Omental fat pad (tissue), 4 donors: ENCODE measurements around the gene IRAK1. TPM values are rescaled to one million over a fixed set of nuclear protein-coding genes. Genes with fewer than 3 reads are reported as not detected.

Experiments used
- ATAC-seq: fragments of 150-250 bp; one replicate; pipeline ENCODE4 v1.9.1; 2016; ENCODE audit warnings: mild to moderate bottlenecking, moderate library complexity; ENCODE audit not compliant: low FRiP score
- DNase-seq: peaks from one replicate; pipeline ENCODE4 v3.0.0-alpha.2; 2019; ENCODE audit warnings: low spot score
- total RNA-seq, 4 donors: library from RNA; depleted of rRNA; stranded (reverse); fragments of >200 nt; gene quantifications; one replicate each; pipeline ENCODE4 v1.1.0, GENCODE V29; 2016
- TF ChIP-seq, protein P1 (sequence below), 3 donors: fragments of 450-650 bp; IDR thresholded peaks; one replicate each; pipeline ENCODE4 v1.5.1; 2016 to 2017; ENCODE audit warnings: antibody characterized with exemption in 3 of 3, mild to moderate bottlenecking in 3 of 3, moderate library complexity in 2 of 3

Gene IRAK1
- total RNA-seq, 4 donors from 2014 or later = 43.1 to 85.3 (median 78.4) TPM

DNA sequence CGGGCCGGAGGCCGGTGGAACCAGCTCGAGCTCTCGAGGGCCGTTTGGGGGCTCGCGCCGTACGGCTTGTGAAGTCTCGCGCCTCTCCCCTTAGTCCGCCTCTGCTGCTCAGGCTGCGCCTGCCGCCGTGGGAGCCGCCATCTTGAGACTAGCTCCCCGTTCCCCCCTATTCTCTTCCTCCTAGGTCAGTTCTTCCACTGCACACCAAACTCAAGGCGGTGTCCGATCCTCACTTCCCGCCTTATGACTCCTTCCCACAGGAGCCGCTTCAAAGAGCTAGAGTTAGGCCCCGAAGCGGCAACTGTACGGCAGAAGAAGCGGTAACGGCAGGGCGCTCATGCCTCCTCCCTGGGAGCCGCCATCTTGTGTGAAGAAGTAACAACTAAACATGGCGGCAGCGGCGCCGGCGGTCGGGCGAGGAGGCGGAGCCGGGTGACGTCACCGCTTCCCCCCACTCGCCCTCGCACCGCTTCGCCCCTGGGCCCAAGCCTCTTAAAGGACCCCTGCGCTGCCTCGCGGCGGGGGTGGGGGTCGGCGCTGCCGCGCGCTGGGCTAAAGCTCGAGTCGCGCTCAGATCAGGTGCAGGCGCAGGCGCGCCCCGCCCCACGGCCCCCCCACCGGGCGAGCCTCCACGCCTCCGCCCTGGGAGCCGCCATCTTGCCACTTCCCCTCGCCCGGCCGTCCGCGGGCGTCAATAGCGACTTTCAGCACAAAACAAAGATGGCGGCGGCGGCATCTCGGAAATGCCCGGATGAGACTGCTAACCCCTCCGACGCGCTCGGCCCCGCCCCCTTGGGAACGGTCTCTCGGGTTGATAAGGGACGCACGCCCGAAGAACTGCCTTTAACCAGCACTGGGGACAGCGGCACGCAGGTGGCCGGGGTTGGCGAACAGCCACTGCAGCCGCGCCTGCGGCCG lies 48.0 kb downstream of the IRAK1 start, which contains the start of gene HCFC1:
HCFC1 (minus strand) TSS at position 369 of the 918 bp plus-strand sequence. CDS start 978 bp downstream, outside the sequence.
- DNase-seq (peak; percentile 76), ATAC-seq (peak; percentile 55)
- TF ChIP-seq, protein P1, sequence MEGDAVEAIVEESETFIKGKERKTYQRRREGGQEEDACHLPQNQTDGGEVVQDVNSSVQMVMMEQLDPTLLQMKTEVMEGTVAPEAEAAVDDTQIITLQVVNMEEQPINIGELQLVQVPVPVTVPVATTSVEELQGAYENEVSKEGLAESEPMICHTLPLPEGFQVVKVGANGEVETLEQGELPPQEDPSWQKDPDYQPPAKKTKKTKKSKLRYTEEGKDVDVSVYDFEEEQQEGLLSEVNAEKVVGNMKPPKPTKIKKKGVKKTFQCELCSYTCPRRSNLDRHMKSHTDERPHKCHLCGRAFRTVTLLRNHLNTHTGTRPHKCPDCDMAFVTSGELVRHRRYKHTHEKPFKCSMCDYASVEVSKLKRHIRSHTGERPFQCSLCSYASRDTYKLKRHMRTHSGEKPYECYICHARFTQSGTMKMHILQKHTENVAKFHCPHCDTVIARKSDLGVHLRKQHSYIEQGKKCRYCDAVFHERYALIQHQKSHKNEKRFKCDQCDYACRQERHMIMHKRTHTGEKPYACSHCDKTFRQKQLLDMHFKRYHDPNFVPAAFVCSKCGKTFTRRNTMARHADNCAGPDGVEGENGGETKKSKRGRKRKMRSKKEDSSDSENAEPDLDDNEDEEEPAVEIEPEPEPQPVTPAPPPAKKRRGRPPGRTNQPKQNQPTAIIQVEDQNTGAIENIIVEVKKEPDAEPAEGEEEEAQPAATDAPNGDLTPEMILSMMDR (IDR thresholded peaks at IDR 0.05) = no peak

- TF ChIP-seq, protein P1 (IDR thresholded peaks at IDR 0.05) = no peak
- DNase-seq (peak; percentile 74), ATAC-seq (peak; percentile 53)
Measured at GRCh38 chrX:153971124-153971449, 48.6 kb downstream of the IRAK1 start.

DNA sequence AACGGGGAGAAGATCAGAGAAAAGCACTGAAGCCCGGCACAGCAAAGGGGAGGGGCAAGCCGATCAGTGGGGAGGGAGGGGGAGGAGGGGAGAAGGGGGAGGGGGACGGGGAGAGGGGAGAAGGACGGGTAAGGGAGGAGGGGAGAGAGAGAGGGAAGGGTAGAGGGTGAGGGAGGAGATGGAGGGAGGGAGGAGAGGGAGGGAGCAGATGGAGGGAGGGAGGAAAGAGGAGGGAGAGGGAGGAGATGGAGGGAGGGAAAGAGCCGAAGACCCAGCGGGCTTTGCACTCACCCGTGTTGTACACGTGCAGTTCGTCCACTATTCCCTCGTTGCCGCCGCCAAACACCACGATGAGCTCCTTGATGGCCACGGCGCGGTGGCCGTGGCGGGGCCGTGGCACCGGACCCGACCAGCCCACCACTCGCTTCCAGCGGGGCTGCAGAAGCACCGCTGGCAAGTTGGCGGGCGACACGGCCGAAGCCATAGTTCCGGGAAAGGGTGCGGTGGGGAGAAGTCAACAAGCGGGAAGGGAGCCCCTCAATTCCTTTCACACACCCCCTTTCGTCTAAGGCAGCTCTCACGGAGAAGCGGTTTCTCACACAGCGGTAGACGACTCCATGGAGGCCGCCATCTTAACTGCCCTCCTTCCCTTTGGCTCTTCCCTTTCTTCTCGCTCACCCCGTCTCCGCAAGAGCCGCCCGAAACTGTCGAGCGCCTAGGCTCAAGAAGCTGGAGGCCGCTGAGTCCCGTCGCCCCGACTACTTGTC lies 49.2 kb downstream of the IRAK1 start:
- peak; percentile 2 for ATAC-seq
- no peak for DNase-seq
- TF ChIP-seq, protein P1 (IDR thresholded peaks at IDR 0.05) = no peak

DNA sequence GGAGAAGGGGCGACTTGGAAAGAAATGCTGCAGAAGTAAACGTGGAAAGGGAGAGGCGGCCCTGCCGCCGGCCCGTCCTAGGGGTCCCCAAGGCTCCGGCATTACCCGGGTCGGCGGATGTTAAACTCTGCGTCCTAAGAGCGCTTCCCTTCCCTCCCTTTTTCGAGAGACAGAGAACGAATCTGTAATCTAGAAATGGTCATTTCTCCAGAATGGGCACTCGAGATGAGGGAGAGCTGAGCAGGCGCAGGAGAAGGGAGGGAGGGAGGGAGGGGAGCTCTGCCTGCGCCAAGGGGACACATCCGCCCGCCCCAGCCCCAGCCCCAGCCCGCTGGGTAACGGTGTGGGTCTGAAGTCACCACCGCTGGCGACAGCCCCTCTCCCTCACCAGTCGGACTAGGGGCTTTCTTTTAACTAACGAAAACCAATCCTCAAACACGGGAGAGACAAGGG lies 49.8 kb downstream of the IRAK1 start:
- ATAC-seq (no peak), DNase-seq (no peak)
- TF ChIP-seq, protein P1 (IDR thresholded peaks at IDR 0.05) = no peak

DNA sequence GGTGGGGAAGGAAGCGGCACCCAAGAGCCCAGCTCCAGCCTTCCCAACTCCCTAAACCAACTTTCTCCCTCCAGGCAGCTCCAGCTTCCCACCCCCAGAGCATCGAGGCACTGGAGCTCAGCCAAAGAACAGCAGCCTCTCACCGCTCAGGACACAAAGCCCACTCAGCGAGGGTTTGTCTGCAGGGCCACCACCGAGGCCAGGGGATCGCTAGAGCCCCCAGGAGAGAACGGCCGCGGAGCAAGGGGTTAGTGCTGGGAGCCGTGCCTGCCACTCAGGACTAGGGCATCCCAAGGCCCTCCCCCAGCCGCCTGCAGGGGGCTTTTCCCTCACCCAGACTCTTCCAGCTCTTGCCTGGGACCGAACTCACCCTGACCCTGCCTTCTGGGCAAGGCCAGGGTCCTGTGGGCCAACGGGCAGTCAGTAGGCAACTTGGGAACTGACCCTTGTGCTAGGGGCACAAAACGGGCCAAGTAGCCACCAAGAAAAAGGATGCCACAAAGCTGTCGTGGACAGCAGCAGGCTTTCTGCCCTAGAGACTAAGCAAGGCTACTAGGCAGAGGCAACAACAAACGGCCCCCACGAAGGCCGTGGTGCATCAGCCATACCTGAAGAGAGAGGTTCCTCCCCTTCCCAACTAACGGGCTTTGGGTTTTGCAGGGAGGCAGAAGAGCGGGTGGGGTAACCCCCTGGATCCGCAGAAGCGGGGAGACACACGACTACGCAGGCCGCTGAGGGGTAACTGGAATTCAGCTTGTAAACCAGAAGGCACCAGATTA lies 50.4 kb downstream of the IRAK1 start:
- ATAC-seq (no peak), DNase-seq (no peak)
- TF ChIP-seq, protein P1 (IDR thresholded peaks at IDR 0.05) = no peak

- no peak for DNase-seq
- no peak for ATAC-seq
Measured at GRCh38 chrX:153968754-153969124, 51.0 kb downstream of the IRAK1 start.

More at GRCh38 chrX:153968754-153969124, 51.0 kb downstream of the IRAK1 start:
- TF ChIP-seq, protein P1 (IDR thresholded peaks at IDR 0.05) = no peak
